Adrenal gland (tissue), 12 donors: ENCODE data around the gene C15orf61. TPM values are rescaled to one million over a fixed set of nuclear protein-coding genes. Genes with fewer than 3 reads are reported as not detected.

Source experiments
- DNase-seq, 7 donors: peaks; one replicate each; pipeline ENCODE4 v3.0.0-alpha.2; 2019 to 2020
- H3K27ac ChIP-seq, 5 donors: fragments of 200-600 bp; sonication (generic) in 4 of 5; 1 replicate in 3 of 5; 2 replicates in 2 of 5; pipeline versions ENCODE4 v1.5.1 to v1.8.0; 2016 to 2020; ENCODE audit warnings: mild to moderate bottlenecking in 1 of 5
- H3K27me3 ChIP-seq: fragments of 200-600 bp; 2 replicates; pipeline ENCODE4 v1.8.0; 2021
- H3K36me3 ChIP-seq, 2 donors: fragments of 200-600 bp; replicated peaks in 1 of 2; 1 replicate in 1 of 2; 2 replicates in 1 of 2; pipeline versions ENCODE4 v1.5.1 to v1.8.0; 2018 to 2022
- H3K4me1 ChIP-seq, 2 donors: fragments of 200-600 bp; replicated peaks in 1 of 2; 1 replicate in 1 of 2; 2 replicates in 1 of 2; pipeline versions ENCODE4 v1.5.1 to v1.8.0; 2018 to 2021
- H3K4me3 ChIP-seq, 4 donors: fragments of 200-600 bp; sonication (generic) in 3 of 4; one replicate each; pipeline ENCODE4 v1.5.1; 2016 to 2018
- H3K9me3 ChIP-seq, 3 donors: fragments of 200-600 bp; sonication (generic) in 1 of 3; replicated peaks in 1 of 3; 1 replicate in 2 of 3; 2 replicates in 1 of 3; pipeline versions ENCODE4 v1.5.1 to v1.8.0; 2016 to 2021
- CTCF ChIP-seq, 6 experiments: fragments of 450-650 bp in 4 of 6; fragments of 200-600 bp in 2 of 6; sonication (generic) in 1 of 6; IDR thresholded peaks; 1 replicate in 5 of 6; 2 replicates in 1 of 6; pipeline versions ENCODE4 v1.5.1 to v1.8.0; 2016 to 2021; ENCODE audit warnings: antibody characterized with exemption in 6 of 6, mild to moderate bottlenecking in 2 of 6, moderate library complexity in 1 of 6
- POLR2A ChIP-seq, 2 donors: fragments of 450-650 bp; IDR thresholded peaks; one replicate each; pipeline ENCODE4 v1.6.1; 2017; ENCODE audit warnings: antibody characterized with exemption in 2 of 2, mild to moderate bottlenecking in 2 of 2, moderate library complexity in 1 of 2
- WGBS, 4 donors: extraction: QIAGEN DNeasy Blood & Tissue Kit in 2 of 4; methylation state at CpG; one replicate each; pipeline versions ENCODE4 v1.1.5 to v1.1.7; 2013 to 2017; 5-methylcytosine and 5-hydroxymethylcytosine counted together
- intact Hi-C, 2 donors: fragments of 100-400 bp; cut with DNase I; formaldehyde crosslinking; loops; one replicate each; pipeline versions ENCODE4 v1.14.1 to v1.15.0; 2022 to 2023
- polyA plus RNA-seq, 3 donors: library from polyadenylated mRNA; stranded (reverse); fragments of 200-250 nt in 2 of 3; fragments of 350-450 nt in 1 of 3; fragmentation: Illumina TruSeq in 1 of 3; extraction: RNeasy Lipid Tissue Mini Kit (QIAGEN cat#74804) in 1 of 3; gene quantifications; one replicate each; pipeline ENCODE4 v1.2.3, GENCODE V29; 2013 to 2014
- total RNA-seq, 9 donors: library from RNA; depleted of rRNA in 4 of 9; stranded (reverse); fragments of >200 nt in 4 of 9; fragments of 120-200 nt in 1 of 9; fragmentation: NEBNext Ultra II Directional in 1 of 9; extraction: Animal tissue kit (Norgen Biotek cat#: 25700) in 1 of 9; gene quantifications; one replicate each; pipeline versions ENCODE4 v1.1.0 to v1.2.4, GENCODE V29; 2013 to 2023
- donor health status: healthy with polysubstance abuse.
- donor health status: Bipolar disorder and iron deficiency.
- donor health status: DM: yes; HTN: yes; CAD: no.
- donor health status: DM: no; HTN: no; CAD: no.
- donor health status: DM: no; HTN: no; CAD: no.
- donor health status: DM: yes; HTN: yes; CAD: no.

The C15orf61 gene
- total and polyA plus RNA-seq, 12 donors, result 1.2 to 8.3 (median 4.3) TPM

GRCh38 chr15:67558502-67558901 lies 37.6 kb downstream of the C15orf61 start:
- Histone ChIP-seq H3K27ac (no peak overlapping the region), H3K27me3 (no peaks in the 10 kb centered on the region), H3K4me1 (peaks cover 0 to 4% of the 10 kb centered on the region in 2 donors), H3K9me3 (no peaks in the 10 kb centered on the region), H3K36me3 (no peaks in the 10 kb centered on the region), H3K4me3 (no peak overlapping the region)
- intact Hi-C loops, result no loop called here
- DNase-seq, result no peak
- TF ChIP-seq CTCF (IDR thresholded peaks at IDR 0.05) (no peak), POLR2A (IDR thresholded peaks at IDR 0.05) (no peak)
- 86 to 96% (median 93%) methylated on average over 4 of the region's 4 CpGs for WGBS, 4 donors

- Histone ChIP-seq H3K27me3 (no peaks in the 10 kb centered on the region), H3K36me3 (no peaks in the 10 kb centered on the region), H3K4me1 (peaks cover 0 to 4% of the 10 kb centered on the region in 2 donors), H3K9me3 (no peaks in the 10 kb centered on the region), H3K4me3 (no peak overlapping the region), H3K27ac (no peak overlapping the region)
- TF ChIP-seq POLR2A (IDR thresholded peaks at IDR 0.05) (no peak), CTCF (IDR thresholded peaks at IDR 0.05) (no peak)
- intact Hi-C loops, result no loop called here
- no peak for DNase-seq
- WGBS, 4 donors, result 93 to 100% (median 100%) methylated on average over 1 of the region's 1 CpG
These were observed 38.2 kb downstream of the C15orf61 start for GRCh38 chr15:67559158-67559557.

GRCh38 chr15:67559576-67559975 lies 38.6 kb downstream of the C15orf61 start:
- Histone ChIP-seq H3K27me3 (no peaks in the 10 kb centered on the region), H3K9me3 (no peaks in the 10 kb centered on the region), H3K36me3 (no peaks in the 10 kb centered on the region), H3K4me1 (peaks cover 0 to 4% of the 10 kb centered on the region in 2 donors), H3K27ac (no peak overlapping the region), H3K4me3 (no peak overlapping the region)
- no peak for DNase-seq
- no peak for TF ChIP-seq CTCF (IDR thresholded peaks at IDR 0.05)
- TF ChIP-seq POLR2A (IDR thresholded peaks at IDR 0.05), result no peak
- 88 to 100% (median 92%) methylated on average over 2 of the region's 2 CpGs for WGBS, 4 donors
- intact Hi-C loops, result no loop called here

- peaks cover 0 to 4% of the 10 kb centered on the region in 2 donors for H3K4me1 ChIP-seq
- H3K27me3 ChIP-seq, result no peaks in the 10 kb centered on the region
- 85 to 97% (median 89%) methylated on average over 1 of the region's 1 CpG for WGBS, 4 donors
- H3K36me3 ChIP-seq, result no peaks in the 10 kb centered on the region
- no peaks in the 10 kb centered on the region for H3K9me3 ChIP-seq
- no peak overlapping the region for H3K27ac ChIP-seq
- DNase-seq, result no peak
- H3K4me3 ChIP-seq, result no peak overlapping the region
- no peak for TF ChIP-seq POLR2A (IDR thresholded peaks at IDR 0.05)
- TF ChIP-seq CTCF (IDR thresholded peaks at IDR 0.05), result no peak
- intact Hi-C loops, result no loop called here
These were observed 39.4 kb downstream of the C15orf61 start for GRCh38 chr15:67560320-67560719.
